HG02973 (cell line): ENCODE measurements around the gene SPEF2.
"Not testable (repeated sequence)": the region's sequence is repeated elsewhere in the genome, so short reads cannot be mapped to it uniquely, and the experiment has no call there.

Experiments used
- ATAC-seq: cut with Tn5 transposase; IDR thresholded peaks from one replicate; pipeline ENCODE4 v1.9.1; 2021; ENCODE audit warnings: moderate library complexity; ENCODE audit not compliant: unreplicated experiment

SPEF2 gene

DNA sequence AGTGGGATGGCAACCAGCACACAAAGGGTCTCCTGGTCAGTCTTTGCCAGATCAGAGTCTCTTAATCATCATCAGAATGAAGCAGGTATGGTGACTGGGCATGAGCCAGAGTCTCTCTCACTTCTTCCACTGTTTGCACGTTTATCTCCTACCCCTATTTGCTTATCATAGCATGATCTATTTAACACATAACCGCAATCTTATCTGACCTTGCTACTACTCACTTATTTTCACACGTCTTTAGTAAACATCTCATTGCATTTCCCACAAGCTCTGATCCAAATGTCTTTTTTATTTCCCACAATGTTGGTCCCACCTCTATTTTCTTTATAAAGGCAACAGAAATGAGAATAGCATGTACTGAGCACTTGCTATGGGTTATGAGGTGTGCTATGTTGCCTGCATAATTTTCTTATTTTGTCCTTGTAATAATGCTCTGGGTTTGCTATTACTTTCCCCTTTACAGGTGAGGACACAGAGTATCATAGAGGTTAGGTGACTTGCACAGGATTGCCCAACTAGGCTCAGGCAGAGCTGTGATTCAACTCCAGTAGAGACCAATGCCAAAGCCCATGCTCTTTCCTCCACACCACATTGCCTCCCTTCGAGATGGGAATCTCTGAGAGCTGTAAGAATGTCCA, 199.3 kb downstream of the SPEF2 start:
- ATAC-seq: no peak

DNA sequence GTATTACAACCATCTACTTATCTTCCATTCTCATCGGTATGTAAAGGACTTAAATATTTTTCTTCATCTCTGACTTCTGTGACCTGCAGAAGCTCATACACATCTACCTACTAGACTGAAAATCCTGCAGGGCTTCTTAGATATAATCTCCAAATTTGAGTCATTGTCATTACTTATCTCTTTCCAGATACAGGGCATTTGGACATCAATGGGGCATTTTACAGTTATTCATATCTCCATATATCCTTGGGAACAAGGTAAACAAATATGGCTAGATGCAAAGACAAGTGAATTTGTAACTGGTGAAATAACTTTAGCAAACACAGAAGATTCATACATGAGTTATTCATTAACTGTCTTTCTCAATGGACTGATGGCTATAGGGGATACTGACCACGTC, 201.4 kb downstream of the SPEF2 start:
- ATAC-seq: no peak

DNA sequence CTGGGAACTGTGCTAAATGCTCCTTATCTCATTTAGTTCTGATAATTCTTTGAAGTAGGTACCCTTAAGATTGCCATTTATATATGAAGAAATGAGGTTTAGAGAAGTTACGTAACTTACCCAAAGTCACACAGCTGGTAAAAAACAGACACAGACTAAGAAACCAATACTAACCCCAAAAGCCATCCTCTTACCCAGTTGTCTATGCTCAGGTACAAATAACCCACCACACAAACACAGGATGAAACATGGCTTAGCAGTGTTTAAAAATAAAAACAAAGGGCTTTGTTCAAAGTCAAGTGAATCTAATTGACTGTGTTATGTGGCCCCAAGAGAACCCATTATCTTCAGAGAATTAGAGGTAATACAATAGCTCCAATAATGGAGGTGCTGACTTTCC, 202.0 kb downstream of the SPEF2 start:
- ATAC-seq: no peak

GRCh38 chr5:35820735-35821134, 203.1 kb downstream of the SPEF2 start:
- no peak for ATAC-seq

DNA sequence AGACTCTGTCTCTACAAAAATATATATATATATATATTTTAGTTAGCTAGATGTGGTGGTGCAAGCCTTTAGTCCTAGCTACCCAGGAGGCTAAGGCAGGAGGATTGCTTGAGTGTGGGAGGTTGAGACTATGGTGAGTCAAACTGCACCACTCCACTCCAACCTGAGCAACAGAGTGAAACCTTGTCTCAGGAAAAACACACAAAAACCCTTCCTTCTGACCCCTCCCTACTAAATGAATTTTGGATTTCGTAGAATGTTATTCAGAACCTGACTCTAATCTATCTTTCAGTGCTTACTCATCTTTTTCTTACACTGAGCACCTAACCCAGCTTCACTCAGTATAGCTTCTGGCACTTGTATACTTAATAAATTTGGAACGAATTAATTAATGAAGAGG, 203.8 kb downstream of the SPEF2 start:
- ATAC-seq: no peak

DNA sequence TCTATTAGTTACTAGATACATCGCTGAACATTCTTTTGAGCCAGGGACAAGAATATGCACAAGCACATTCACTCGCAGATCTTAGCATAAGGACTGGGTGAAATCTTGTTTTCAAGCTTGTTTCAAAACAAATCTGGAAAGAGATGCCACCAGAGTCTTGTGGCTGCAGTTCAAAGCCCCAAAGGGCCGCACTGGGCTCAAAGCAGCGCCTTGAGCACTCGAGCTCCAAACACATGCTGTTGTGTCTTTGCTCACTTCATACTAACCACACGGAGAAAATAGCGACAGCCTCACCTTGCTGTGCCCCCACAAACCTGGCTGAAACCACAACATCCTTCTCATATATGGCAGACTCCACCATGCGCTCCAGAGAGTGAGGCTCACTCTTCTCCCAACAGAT, 204.8 kb downstream of the SPEF2 start:
- no peak for ATAC-seq

DNA sequence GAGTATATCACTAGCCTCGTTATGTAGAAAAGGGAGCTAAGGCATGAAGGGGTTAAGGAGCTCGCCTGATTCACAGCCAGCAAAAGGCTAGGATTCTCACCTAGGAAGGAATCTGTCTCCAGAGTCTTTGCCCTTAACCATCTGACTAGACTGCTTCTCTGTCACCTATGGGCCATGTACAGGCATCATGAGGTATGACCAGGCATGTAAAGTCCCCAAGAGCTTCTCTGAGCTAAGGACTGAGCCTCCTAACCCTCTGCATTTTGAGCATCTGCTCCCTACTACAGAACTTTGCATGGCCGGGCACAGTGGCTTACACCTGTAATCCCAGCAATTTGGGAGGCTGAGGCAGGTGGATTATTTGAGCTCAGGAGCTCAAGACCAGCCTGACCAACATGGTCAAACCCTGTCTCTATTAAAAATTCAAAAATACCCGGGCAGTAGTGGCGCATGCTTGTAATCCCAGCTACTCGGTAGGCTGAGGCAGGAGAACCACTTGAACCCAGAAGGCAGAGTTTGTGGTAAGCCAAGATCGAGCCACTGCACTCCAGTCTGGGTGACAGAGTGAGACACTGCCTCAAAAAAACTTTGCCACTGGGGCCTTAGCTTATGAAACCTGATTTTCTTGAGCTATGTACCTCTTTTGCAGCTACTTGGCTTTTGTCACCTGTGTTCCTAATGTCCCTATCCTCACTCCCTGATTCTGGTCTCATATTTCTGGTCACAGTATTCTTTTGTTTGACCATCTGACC, 205.9 kb downstream of the SPEF2 start:
- no peak for ATAC-seq

DNA sequence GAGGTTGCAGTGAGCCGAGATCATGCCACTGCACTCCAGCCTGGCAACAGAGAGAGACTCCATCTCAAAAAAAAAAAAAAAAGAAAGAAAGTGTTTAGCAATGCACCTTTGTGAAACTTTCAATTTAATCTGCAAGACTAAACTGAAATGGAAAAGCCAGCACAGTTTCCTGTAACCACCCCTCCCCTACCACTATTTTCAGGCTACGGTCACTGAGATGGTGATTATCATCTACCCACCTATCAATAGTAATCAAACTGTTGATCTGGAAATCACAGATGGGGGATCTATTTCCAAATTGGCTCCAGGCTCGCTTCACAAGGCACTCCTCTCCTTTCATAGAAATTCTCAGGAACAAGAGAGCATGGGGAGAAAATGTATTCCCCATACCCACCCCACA, 208.4 kb downstream of the SPEF2 start:
- ATAC-seq: no peak

DNA sequence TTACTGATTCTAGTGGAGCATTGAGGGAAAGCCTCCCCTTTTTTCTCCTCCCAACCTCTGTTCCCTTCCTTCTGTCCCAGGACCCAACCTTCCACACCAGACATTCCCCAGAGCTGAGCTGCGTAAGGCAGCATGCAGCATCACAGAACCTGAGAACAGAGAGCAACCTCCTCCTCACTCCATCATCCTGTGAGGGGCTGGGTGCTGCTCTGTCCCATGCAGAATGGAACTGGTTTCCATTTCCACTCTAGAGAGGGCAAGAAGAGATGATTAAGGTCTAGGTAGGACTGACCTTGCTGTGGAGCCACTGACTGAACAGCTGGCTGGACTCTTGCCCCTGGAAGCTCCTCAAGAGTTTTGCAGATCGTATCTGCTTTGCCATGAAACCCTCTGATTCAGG, 208.9 kb downstream of the SPEF2 start:
- ATAC-seq: no peak

GRCh38 chr5:35828082-35828598, 210.5 kb downstream of the SPEF2 start:
- ATAC-seq: no peak

DNA sequence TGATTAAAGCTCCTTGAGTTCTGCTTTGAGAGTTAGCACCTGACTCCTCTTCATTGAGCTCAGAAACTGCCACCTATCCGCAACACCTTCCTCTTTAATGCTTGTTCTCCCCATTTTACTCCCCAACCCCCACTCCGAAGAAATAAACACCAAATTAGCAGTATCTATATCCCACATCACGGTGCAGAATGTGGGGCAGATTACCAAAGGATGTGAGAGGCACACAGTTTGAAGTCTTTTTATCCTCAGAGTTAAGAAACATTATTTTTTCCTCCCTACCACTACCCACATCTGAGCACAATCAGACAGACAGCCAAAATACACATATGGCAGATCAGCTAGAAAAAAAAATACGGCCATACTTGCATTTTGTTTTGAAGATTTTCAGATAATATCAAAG, 212.9 kb downstream of the SPEF2 start:
- no peak for ATAC-seq

- ATAC-seq: no peak
Measured at GRCh38 chr5:35832762-35833161, 215.1 kb downstream of the SPEF2 start.

GRCh38 chr5:35833224-35833623, 215.6 kb downstream of the SPEF2 start:
- ATAC-seq: no peak

GRCh38 chr5:35835796-35836742, 218.4 kb downstream of the SPEF2 start:
- no peak for ATAC-seq

DNA sequence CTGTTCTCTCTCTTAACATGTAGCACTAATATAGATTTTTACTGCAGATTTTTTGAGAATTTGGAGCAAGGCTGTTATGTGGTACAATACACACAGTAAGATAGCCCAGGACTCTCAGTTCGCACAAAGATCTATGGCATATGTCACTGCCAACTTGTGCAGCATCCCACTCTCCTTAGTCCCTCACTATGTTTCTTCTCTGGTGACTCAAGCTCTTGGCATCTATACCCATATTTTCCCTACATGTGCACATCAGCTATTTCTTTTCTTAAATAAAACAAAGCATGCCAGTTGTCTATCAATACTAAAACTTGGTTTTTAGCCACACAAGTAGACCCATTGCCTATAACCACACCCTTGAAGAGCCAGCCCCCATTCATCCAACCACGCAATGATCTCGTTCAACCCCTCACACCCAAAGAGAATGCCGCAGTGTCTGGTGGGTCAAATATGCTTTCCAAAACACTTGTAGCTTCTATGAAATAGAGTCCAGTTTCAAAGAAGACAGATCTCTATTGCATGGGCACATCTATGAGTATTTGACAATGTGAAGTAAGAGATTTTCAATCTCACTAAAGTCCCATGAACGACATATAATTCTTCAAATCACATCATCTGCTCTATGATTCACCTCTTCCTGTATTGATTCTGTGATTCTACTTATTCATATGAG, 220.8 kb downstream of the SPEF2 start:
- ATAC-seq: no peak

- ATAC-seq: no peak
Measured at GRCh38 chr5:35842856-35843255, 225.2 kb downstream of the SPEF2 start.

- ATAC-seq: not testable (repeated sequence)
Measured at GRCh38 chr5:35845508-35845907, 227.8 kb downstream of the SPEF2 start.

- ATAC-seq: no peak
Measured at GRCh38 chr5:35847491-35847890, 229.8 kb downstream of the SPEF2 start.

- ATAC-seq: no peak
Measured at GRCh38 chr5:35847961-35848360, 230.3 kb downstream of the SPEF2 start.

- no peak for ATAC-seq
Measured at GRCh38 chr5:35849860-35850259, 232.2 kb downstream of the SPEF2 start.
